ENCODE results near the gene LGR6.

Gene LGR6

GRCh38 chr1:202272103-202272845 lies 78.7 kb downstream of the LGR6 start:
- no peak for DNase-seq

DNA sequence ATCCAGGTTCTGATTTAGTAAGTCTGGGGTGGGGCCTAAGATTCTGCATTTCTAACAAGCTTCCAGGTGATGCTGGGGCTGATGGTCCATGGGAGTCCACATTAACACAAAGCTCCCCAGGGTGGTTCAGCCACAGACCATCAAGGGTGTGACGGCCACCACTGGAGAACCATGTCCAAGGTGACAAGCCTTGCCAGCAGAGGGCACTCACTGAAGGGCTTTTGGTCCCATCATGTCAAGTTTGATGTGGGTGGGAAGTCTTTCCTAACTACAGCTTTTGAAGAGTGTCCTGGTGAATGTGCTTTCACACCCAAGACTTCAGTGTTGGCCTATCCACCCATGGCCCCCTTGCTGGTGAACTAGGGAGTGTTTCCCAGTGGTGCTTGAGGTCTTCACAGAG lies 81.0 kb downstream of the LGR6 start:
- DNase-seq: peak; percentile 41

GRCh38 chr1:202275061-202275770 lies 81.6 kb downstream of the LGR6 start:
- no peak for DNase-seq

GRCh38 chr1:202276081-202276715 lies 82.6 kb downstream of the LGR6 start:
- no peak for DNase-seq

- DNase-seq: no peak
Measured at GRCh38 chr1:202276920-202277319, 83.3 kb downstream of the LGR6 start.

DNA sequence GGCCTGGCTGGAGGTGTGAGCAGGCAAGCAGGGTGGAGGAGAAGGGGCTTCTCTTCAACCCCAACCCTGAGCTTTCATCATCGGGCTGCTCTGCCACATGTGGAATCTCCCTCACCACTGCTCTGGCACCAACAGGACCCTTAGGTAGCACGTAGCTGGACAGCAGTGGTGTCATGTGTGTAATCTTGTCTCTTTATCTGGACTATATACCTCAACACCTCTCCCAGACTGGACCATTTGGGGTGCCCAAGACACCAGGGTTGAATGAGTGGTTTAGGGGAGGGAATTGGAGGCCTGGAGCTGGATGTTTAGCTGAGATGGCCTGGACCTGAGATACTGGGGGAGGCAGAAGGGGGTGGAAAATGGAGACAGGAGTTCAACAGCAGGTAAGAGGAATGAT lies 85.2 kb downstream of the LGR6 start:
- no peak for DNase-seq

- no peak for DNase-seq
Measured at GRCh38 chr1:202279806-202280205, 86.2 kb downstream of the LGR6 start.

DNA sequence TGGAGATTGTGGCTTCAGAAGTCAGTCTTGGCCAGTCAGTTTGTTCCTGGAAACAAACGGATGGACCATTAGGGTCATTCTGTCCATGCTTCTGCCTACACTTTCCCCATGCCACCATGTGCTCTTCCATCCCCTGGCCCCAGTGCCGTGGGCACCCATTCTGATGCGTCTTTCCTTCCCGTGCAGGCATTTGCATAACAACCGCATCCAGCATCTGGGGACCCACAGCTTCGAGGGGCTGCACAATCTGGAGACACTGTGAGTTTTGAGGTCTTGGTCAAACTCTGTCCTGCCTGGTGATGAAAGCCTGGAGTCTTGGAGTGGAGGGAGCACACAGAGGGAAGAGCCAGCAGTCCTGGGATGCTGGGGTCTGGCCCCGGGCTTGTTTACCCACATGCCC lies 87.0 kb downstream of the LGR6 start:
- no peak for DNase-seq

GRCh38 chr1:202281316-202282024 lies 87.9 kb downstream of the LGR6 start:
- DNase-seq: no peak

DNA sequence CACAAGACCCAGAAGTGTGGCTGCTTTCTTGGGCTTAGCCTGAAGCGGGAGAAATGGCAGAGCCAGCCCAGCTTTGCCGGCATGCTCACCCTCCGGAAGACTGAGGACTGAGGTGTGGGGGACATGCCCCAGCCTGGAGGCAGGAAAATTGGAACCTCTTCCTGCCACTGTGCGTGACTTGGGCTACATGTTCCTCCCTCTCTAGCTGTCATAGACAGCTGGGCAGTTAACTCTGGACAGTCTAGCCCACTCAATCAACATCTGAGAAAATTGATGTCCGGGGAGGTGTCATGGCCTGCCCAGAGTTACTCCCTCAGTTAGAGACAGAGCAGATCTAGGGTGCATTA lies 88.4 kb downstream of the LGR6 start:
- DNase-seq: no peak

GRCh38 chr1:202282596-202283283 lies 89.1 kb downstream of the LGR6 start:
- no peak for DNase-seq

- DNase-seq: no peak
Measured at GRCh38 chr1:202283379-202283844, 89.8 kb downstream of the LGR6 start.

DNA sequence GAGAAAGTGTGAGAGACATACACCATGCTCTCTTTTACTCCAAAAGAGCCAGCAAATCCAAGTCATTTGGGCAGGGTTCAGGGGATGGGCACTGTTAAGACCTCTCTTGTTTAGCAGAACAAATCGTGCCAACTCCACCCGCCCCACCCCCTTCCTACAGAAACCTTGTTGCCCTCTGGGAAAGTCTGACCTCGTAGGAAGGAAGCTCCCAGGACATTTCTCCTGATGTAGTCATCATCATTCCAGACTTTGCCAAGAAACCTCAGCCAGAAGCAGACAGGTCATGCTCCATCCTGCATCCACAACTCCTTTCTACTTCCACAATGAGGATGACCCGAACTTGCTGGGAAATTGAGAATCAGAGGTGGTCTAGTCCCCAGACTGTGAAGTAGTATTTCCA lies 90.4 kb downstream of the LGR6 start:
- no peak for DNase-seq

- DNase-seq: no peak
Measured at GRCh38 chr1:202285908-202286307, 92.3 kb downstream of the LGR6 start.

DNA sequence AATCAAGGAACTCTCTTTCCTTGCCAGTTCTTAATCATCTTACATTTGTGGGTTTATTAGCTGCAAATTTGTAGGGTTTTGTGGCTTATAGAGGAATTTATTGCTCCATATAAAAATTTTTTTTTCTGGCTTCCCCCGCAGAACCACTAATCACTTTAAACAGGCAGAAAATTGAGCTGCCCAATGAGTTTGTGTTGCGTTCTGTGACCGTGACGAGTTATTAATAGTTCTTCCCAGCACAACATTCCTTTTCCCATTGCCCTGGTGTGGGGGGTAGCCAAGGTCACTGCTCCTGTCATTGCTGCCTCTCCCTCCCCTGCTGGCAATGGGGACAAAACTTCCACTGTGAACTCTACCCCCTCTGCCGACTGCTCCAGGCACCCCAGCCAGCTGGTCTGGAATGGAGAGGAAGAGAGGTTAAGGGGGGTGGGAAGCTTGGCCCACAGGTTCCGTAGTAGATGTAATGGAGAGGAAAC lies 93.1 kb downstream of the LGR6 start:
- DNase-seq: no peak

GRCh38 chr1:202287196-202287595 lies 93.6 kb downstream of the LGR6 start:
- DNase-seq: no peak

- no peak for DNase-seq
Measured at GRCh38 chr1:202288177-202288576, 94.6 kb downstream of the LGR6 start.

DNA sequence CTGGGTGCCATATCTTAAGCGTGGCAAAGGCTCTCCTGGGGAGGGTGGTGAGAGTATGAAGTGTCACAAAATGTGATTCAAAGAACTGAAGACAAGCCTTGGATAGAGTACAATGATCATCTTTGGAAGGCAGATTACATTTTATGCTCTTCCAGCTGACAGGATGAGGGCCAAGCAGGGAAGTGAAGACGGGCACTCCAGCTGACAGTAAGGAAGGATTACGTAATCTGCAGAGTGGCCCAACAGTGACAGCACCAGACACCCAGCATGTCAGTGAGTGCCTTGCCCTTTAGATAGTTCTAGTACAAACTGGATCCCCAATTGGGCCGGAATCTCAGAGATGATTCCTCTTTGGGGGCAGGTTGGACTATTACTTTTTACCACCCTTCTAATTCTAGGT lies 95.4 kb downstream of the LGR6 start:
- DNase-seq: no peak

DNA sequence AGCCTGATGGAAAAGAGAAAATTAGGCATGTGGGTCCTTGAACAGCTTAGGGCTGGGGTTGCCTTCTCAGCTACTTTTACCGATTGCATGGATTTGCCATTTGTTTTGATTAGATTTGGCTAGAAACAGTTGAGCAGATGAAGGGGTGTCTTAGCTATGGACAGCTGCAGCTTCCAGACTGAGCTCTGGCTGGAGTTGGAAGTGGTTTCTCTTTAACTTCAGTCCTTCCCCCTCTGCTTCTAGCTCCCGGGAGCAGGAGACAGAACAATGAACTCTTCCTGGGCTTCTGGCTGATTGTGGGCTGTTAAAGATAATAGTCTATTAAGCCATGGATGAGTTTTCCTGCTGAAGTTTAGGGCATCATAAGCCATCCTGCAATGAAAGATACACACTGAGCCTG lies 97.4 kb downstream of the LGR6 start:
- DNase-seq: no peak

DNA sequence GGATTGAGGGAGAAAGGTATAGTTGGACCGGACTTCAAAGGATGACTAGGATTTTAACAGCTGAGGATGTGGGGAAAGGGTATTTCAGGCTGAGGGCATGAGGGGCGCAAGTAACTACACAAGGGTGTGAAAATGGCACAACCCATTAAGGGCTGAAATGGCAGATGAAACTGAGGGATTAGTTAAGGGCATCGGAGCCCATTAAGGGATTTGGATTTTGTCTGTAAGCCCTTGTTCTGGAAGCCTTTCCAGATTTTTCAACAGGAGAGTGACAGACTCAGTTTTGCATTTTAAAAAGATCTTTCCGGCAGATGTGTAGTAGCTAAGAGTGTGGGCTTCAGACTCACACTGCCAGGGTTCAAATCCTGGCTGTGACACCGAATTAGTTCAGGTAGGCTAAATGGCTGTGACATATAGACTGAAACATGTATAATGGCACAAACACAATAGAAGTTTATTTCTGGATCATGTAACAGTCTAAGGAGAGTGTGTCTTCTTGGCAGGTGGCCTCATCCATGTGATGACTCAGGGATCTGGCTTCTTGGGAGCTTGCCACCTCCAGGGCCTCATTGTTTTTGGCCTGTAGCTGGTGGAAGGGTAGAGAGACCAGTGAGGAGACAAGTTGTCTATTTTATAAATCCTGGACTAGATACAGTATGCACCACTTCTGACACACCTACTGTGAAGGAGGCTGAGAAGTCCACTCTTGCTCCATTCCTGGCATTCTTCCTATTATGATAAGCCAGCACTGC lies 98.5 kb downstream of the LGR6 start:
- no peak for DNase-seq

- no peak for DNase-seq
Measured at GRCh38 chr1:202292773-202293172, 99.2 kb downstream of the LGR6 start.

- DNase-seq: no peak
Measured at GRCh38 chr1:202293569-202293968, 100.0 kb downstream of the LGR6 start.
